PC-9 (cell line): ENCODE data around the gene SLC38A1.

Experiments used
- CTCF ChIP-seq: fragments of 200-600 bp; sonication (generic); conservative IDR thresholded peaks from 2 replicates; pipeline ENCODE4 v1.6.1; 2017; ENCODE audit warnings: mixed run types, antibody characterized with exemption, mild to moderate bottlenecking, moderate library complexity
- EZH2 ChIP-seq: fragments of 200-600 bp; sonication (generic); IDR thresholded peaks from 2 replicates; pipeline ENCODE4 v1.8.0; 2017; ENCODE audit warnings: antibody characterized with exemption, low read depth

- no peak for TF ChIP-seq CTCF
- TF ChIP-seq EZH2: no peak
Observed at GRCh38 chr12:46160981-46161690, 107.7 kb downstream of the SLC38A1 start.
